GM18870 (cell line): Measurements from ENCODE around the gene ZFYVE28.
"Not testable (repeated sequence)": the region's sequence is repeated elsewhere in the genome, so short reads cannot be mapped to it uniquely, and the experiment has no call there.

ENCODE experiments used
- ATAC-seq: cut with Tn5 transposase; IDR thresholded peaks from one replicate; pipeline ENCODE4 v1.9.1; 2021; ENCODE audit warnings: moderate library complexity; ENCODE audit not compliant: unreplicated experiment

The ZFYVE28 gene

DNA sequence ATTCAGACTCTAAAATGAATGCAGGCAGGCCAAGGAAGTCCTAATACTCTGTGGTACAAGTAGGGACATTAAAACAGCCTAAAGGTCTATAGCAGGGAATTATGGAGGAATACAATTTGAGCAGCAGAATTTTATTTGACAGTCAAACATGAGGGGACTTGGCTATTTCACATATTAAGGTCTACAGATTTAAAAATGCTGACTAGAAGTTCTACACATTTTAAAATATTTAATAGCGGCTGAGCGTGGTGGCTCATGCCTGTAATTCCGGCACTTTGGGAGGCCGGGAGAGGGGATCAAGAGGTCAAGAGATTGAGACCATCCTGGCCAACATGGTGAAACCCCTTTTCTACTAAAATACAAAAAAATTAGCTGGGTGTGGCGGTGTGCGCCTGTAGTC, 187.4 kb downstream of the ZFYVE28 start:
- ATAC-seq, result no peak

DNA sequence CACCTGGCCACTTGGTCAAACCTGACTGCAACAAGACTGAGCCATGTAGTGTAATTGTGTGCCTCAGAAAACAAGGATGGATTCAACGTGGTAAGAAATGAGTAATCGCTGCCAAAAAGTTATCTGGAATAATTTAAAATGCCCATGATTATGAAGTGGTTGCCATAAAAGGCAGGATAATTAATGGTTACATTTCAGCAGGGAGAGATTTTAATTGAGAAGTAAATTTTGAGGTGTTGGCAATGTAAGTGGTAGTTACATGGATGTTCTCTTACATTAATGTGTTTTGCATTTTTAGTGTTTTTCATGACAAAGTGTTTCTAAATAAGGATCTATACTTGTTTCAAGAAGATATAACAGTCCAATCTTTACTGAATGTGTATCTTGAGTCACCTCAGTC, 192.2 kb downstream of the ZFYVE28 start:
- ATAC-seq, result no peak

DNA sequence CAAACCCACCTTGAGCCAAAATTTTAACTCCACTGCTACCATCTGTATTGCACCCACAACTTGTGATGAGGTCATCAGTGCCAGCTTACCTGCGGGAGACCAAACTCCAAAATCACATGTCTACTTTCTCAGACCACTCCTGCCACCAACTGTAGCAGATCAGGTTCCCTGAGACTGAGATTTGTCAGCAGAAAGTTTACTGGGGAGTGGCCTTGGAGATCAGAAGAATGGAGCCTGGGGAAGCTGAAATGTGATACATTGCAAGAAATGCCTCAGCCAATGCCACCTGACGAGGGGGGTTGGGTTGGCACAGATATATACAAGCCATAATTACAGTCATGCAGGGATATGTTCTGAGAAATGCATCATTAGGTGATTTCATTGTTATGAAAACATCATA, 195.6 kb downstream of the ZFYVE28 start:
- no peak for ATAC-seq

DNA sequence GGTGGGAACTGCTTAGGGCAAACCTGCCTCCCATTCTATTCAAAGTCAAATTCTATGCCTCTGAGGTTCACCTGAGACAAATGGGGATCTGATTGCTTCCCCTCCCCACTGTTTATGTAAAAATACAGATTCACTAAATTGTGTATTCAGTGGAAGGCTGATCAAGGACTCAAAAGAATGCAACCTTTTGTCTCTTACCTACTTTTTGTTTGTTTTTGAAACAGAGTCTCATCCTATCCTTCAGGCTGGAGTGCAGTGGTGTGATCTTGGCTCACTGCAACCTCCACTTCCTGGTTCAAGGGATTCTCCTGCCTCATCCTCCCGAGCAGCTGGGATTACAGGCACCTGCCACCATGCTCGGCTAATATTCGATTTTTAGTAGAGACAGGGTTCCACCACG, 197.1 kb downstream of the ZFYVE28 start:
- not testable (repeated sequence) for ATAC-seq

DNA sequence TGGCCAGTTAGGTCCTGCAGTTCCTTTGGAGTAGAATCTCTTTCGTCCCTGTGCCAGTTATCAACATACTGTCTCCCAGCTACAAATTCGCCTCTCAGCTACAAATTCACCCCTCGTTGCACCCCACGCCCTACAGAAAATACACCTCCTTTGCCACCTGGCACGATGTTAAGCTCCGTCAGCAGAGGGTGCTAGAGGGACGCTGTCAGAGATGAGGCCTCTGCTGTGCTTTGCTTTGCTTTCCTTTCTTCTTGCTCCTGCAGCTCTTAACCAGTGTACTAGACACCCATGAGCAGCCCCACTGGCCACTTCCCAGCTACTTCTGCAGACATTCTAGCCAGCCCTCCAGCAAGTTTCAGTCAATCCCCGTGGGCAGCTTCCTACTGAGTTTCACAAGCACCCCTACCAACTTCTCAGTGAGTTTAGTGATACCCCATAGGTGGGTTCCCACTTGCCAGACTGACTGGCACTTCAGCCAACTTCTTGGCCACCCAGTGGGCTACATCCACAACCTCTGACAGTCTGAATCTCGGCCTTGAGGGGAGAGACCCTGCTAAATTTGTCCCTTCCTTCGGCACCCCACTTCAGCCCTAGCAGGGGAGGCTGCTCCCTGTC, 198.3 kb downstream of the ZFYVE28 start:
- no peak for ATAC-seq
